Neural cell (in vitro differentiated cells): ENCODE measurements around the gene FAM20B.

Source experiments
- EP300 ChIP-seq: fragments of 450-650 bp; conservative IDR thresholded peaks from 2 replicates; pipeline ENCODE4 v1.6.1; 2014; ENCODE audit warnings: antibody characterized with exemption, mild to moderate bottlenecking, moderate library complexity; ENCODE audit not compliant: poor library complexity, severe bottlenecking
- EZH2 ChIP-seq: fragments of 200-600, 300-800 bp; shearing (Covaris generic), sonication (generic); IDR thresholded peaks from 2 replicates; pipeline ENCODE4 v1.6.1; 2014; ENCODE audit warnings: antibody characterized with exemption, low read length, borderline replicate concordance, mild to moderate bottlenecking; ENCODE audit not compliant: insufficient read depth, poor library complexity, severe bottlenecking
- MXI1 ChIP-seq: fragments of 450-650 bp; conservative IDR thresholded peaks from 2 replicates; pipeline ENCODE4 v1.6.1; 2014; ENCODE audit warnings: antibody characterized with exemption, mild to moderate bottlenecking; ENCODE audit not compliant: poor library complexity, severe bottlenecking
- POLR2AphosphoS5 ChIP-seq: IDR thresholded peaks from 2 replicates; pipeline ENCODE4 v1.6.1; 2012
- RAD21 ChIP-seq: fragments of 450-650 bp; conservative IDR thresholded peaks from 2 replicates; pipeline ENCODE4 v1.6.1; 2014; ENCODE audit warnings: antibody characterized with exemption, mild to moderate bottlenecking, moderate library complexity
- SMC3 ChIP-seq: fragments of 450-650 bp; conservative IDR thresholded peaks from 2 replicates; pipeline ENCODE4 v1.6.1; 2014; ENCODE audit warnings: antibody characterized with exemption, mild to moderate bottlenecking, moderate library complexity; ENCODE audit not compliant: poor library complexity
- TAF1 ChIP-seq: IDR thresholded peaks from 2 replicates; pipeline ENCODE4 v1.6.1; 2012; ENCODE audit warnings: low read depth
- TF ChIP-seq, protein P1 (sequence below): fragments of 450-650 bp; IDR thresholded peaks from 2 replicates; pipeline ENCODE4 v1.5.1; 2014; ENCODE audit warnings: antibody characterized with exemption, mild to moderate bottlenecking, moderate library complexity; ENCODE audit not compliant: poor library complexity, severe bottlenecking
- TF ChIP-seq, protein P2 (sequence below): IDR thresholded peaks from 2 replicates; pipeline ENCODE4 v1.6.1; 2012; ENCODE audit warnings: borderline replicate concordance

DNA sequence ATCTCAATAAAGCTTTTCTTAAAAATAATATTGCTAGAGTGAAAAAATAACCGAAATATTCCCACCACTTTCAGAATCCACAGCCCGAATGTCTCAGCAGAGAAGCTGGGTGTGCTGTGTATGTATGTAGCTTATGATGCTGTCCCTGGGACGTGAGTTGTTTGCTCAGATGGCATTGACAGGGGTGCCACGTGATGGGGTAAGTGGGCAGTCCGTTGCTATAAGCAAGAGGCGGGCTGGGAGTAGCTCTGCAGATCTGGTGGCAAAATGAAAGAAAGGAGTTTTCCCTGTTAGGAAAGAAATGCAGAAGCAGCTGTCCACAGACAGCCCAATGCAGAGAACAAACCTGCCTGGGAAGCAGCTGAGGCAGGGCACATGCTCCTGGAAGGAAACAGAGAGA lies 3.8 kb upstream of the FAM20B start:
- TF ChIP-seq, protein P1, sequence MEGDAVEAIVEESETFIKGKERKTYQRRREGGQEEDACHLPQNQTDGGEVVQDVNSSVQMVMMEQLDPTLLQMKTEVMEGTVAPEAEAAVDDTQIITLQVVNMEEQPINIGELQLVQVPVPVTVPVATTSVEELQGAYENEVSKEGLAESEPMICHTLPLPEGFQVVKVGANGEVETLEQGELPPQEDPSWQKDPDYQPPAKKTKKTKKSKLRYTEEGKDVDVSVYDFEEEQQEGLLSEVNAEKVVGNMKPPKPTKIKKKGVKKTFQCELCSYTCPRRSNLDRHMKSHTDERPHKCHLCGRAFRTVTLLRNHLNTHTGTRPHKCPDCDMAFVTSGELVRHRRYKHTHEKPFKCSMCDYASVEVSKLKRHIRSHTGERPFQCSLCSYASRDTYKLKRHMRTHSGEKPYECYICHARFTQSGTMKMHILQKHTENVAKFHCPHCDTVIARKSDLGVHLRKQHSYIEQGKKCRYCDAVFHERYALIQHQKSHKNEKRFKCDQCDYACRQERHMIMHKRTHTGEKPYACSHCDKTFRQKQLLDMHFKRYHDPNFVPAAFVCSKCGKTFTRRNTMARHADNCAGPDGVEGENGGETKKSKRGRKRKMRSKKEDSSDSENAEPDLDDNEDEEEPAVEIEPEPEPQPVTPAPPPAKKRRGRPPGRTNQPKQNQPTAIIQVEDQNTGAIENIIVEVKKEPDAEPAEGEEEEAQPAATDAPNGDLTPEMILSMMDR: no peak
- TF ChIP-seq, protein P2, sequence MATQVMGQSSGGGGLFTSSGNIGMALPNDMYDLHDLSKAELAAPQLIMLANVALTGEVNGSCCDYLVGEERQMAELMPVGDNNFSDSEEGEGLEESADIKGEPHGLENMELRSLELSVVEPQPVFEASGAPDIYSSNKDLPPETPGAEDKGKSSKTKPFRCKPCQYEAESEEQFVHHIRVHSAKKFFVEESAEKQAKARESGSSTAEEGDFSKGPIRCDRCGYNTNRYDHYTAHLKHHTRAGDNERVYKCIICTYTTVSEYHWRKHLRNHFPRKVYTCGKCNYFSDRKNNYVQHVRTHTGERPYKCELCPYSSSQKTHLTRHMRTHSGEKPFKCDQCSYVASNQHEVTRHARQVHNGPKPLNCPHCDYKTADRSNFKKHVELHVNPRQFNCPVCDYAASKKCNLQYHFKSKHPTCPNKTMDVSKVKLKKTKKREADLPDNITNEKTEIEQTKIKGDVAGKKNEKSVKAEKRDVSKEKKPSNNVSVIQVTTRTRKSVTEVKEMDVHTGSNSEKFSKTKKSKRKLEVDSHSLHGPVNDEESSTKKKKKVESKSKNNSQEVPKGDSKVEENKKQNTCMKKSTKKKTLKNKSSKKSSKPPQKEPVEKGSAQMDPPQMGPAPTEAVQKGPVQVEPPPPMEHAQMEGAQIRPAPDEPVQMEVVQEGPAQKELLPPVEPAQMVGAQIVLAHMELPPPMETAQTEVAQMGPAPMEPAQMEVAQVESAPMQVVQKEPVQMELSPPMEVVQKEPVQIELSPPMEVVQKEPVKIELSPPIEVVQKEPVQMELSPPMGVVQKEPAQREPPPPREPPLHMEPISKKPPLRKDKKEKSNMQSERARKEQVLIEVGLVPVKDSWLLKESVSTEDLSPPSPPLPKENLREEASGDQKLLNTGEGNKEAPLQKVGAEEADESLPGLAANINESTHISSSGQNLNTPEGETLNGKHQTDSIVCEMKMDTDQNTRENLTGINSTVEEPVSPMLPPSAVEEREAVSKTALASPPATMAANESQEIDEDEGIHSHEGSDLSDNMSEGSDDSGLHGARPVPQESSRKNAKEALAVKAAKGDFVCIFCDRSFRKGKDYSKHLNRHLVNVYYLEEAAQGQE: no peak
- TF ChIP-seq EP300: no peak
- TF ChIP-seq RAD21: no peak
- no peak for TF ChIP-seq EZH2
- TF ChIP-seq TAF1: no peak
- no peak for TF ChIP-seq SMC3
- no peak for TF ChIP-seq POLR2AphosphoS5
- no peak for TF ChIP-seq MXI1
